Measurements from ENCODE around the gene KCNH4. TPM values are rescaled to one million over a fixed set of nuclear protein-coding genes. Genes with fewer than 3 reads are reported as not detected.

The KCNH4 gene
- total RNA-seq (2016; rRNA removed; fragmentation: Illumina TruSeq; extraction: Trizol) = 0.09 TPM in 1 of 2 replicates, not detected in the other
- 0.09 TPM in 1 of 2 replicates, not detected in the other for total RNA-seq (2016; cell fraction: cytosol; rRNA removed; fragmentation: Illumina TruSeq; extraction: Trizol; ENCODE audit: low read depth)
- 0.06 TPM in 1 of 2 replicates, not detected in the other for total RNA-seq (2016; cell fraction: insoluble cytoplasmic fraction; rRNA removed; fragmentation: Illumina TruSeq; extraction: Trizol)
- total RNA-seq (2016; cell fraction: membrane; rRNA removed; fragmentation: Illumina TruSeq; extraction: Trizol) = 0.06 and 0.10 TPM in 2 replicates
- total RNA-seq (2016; cell fraction: nucleus; rRNA removed; fragmentation: Illumina TruSeq; extraction: Trizol) = 0.09 TPM in 1 of 2 replicates, not detected in the other
- 0.01 and 0.04 TPM in 2 replicates for polyA plus RNA-seq (2011; rRNA removed)
- polyA plus RNA-seq (2011; cell fraction: cytosol; rRNA removed) = 0.03 and 0.04 TPM in 2 replicates
- 0.19 and 0.34 TPM in 2 replicates for polyA plus RNA-seq (2011; cell fraction: nucleus; rRNA removed)
- 0.03 TPM in 1 of 2 replicates, not detected in the other for polyA plus RNA-seq (2012)
- 0.18 and 0.19 TPM in 2 replicates for polyA plus RNA-seq (2016; cell fraction: cytosol; fragmentation: Illumina TruSeq; extraction: Trizol; ENCODE audit: low read depth)
- polyA plus RNA-seq (2016; cell fraction: insoluble cytoplasmic fraction; fragmentation: Illumina TruSeq; extraction: Trizol; ENCODE audit: low read depth) = 0.08 TPM in 2 replicates
- 0.15 and 0.30 TPM in 2 replicates for polyA plus RNA-seq (2016; cell fraction: membrane; fragmentation: Illumina TruSeq; extraction: Trizol; ENCODE audit: low read depth)
- polyA plus RNA-seq (2016; cell fraction: nucleus; fragmentation: Illumina TruSeq; extraction: Trizol; ENCODE audit: insufficient read depth, low read depth) = 0.19 and 0.20 TPM in 2 replicates
- polyA minus RNA-seq (2011; rRNA and poly(A)+ RNA removed; ENCODE audit: low replicate concordance) = 0.24 TPM in 1 of 2 replicates, not detected in the other
- not detected in 2 replicates for polyA minus RNA-seq (2011; cell fraction: cytosol; rRNA and poly(A)+ RNA removed)
- not detected in 2 replicates for polyA minus RNA-seq (2011; cell fraction: nucleus; rRNA and poly(A)+ RNA removed)
- percentile 21 among the genes with signal in this experiment for Bru-seq, nascent RNA
- BruChase-seq, experiment 1, labeled RNA remaining after a 6-hour chase = percentile 17 among the genes with signal in this experiment
- percentile 17 among the genes with signal in this experiment for BruChase-seq, experiment 2, labeled RNA remaining after a 2-hour chase
- long read RNA-seq, experiment 1 = 0 reads
- long read RNA-seq, experiment 2 = 0 reads

DNA sequence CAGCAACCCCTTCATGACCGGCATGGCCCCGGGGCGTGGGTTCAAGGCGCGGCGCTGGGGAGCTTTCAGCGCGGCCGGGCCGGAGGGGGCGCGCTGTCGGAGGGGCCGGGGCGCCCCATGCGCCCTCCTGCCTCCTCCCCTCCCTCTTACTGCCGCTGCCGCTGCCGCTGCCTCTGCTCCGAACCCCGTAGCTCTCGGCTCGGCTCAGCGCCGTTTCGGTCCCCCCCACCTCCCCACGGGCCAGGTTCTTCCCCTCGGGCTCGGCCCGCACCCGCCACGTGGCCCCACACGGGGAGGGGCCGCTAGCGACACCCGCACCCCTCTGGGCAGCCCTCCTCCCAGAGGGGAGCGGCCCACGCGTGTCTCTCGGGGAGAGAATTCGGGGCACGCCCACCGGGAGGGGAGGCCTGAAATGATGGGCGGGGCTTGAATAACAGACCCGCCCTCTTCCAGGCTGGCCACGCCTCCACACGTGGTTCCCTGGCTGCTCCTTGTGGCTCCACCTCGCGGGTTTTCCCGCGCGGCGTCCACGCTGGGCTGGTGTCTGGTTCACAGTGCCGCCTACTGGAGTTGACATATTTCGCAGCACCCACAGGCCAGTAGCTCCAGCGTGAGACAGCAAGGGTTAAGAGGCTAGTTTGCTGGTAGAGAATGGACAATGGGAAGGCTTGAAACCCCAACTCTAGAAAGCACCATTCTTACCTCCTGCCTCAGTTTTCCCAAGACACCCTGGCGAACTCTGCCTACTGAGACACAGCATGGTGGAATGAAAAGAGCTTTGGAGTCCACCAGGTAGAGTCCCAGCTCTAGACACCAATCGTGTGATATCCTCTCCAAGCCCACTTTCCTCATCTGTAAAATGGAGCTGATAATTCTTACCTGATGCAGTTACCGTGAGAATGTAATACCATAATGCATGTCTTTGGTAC, at the start of gene KCNH4:
Gene KCNH4 (minus strand): TSS at position 221 of the 929 bp plus-strand sequence. CDS start 197 bp downstream, at position 24.
- peak within 1 kb of the TSS; percentile 45 to 66 (median 47); a peak in 4 of 6 replicates for H3K4me3 ChIP-seq (replicated peaks in 1 of 3; ENCODE audit: insufficient read depth in 1 of 3, low read depth in 2 of 3, low read length in 3 of 3)
- H3K27me3 ChIP-seq (ENCODE audit: control insufficient read depth in 1 of 2, insufficient read depth in 2 of 2, low read length in 2 of 2) = peaks cover 0 to 21% of the 10 kb centered on the region in 2 experiments; a peak in 4 of 5 replicates
- TF ChIP-seq, protein P1, sequence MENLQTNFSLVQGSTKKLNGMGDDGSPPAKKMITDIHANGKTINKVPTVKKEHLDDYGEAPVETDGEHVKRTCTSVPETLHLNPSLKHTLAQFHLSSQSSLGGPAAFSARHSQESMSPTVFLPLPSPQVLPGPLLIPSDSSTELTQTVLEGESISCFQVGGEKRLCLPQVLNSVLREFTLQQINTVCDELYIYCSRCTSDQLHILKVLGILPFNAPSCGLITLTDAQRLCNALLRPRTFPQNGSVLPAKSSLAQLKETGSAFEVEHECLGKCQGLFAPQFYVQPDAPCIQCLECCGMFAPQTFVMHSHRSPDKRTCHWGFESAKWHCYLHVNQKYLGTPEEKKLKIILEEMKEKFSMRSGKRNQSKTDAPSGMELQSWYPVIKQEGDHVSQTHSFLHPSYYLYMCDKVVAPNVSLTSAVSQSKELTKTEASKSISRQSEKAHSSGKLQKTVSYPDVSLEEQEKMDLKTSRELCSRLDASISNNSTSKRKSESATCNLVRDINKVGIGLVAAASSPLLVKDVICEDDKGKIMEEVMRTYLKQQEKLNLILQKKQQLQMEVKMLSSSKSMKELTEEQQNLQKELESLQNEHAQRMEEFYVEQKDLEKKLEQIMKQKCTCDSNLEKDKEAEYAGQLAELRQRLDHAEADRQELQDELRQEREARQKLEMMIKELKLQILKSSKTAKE (CRISPR knock-in tag; IDR thresholded peaks at IDR 0.05; ENCODE audit: borderline replicate concordance) = no peak
- TF ChIP-seq USF2 (IDR thresholded peaks at IDR 0.05; ENCODE audit: low read depth, low read length) (peak; percentile 24; the same call in 1 of the 2 replicates), USF2 (CRISPR knock-in tag; IDR thresholded peaks at IDR 0.05; ENCODE audit: borderline replicate concordance) (peak; percentile 31; the same call in 1 of the 2 replicates), ZNF3 (CRISPR knock-in tag; IDR thresholded peaks at IDR 0.05) (no peak), HMGXB4 (CRISPR knock-in tag; IDR thresholded peaks at IDR 0.05; ENCODE audit: borderline replicate concordance in 1 of 2, low read depth in 1 of 2) (0 out of 4 replicates have a peak, but pooled peaks have one; percentile 17 to 38), SRY (CRISPR knock-in tag; IDR thresholded peaks at IDR 0.05) (peak; percentile 60; the same call in 1 of the 2 replicates)
- TF ChIP-seq, protein P2, sequence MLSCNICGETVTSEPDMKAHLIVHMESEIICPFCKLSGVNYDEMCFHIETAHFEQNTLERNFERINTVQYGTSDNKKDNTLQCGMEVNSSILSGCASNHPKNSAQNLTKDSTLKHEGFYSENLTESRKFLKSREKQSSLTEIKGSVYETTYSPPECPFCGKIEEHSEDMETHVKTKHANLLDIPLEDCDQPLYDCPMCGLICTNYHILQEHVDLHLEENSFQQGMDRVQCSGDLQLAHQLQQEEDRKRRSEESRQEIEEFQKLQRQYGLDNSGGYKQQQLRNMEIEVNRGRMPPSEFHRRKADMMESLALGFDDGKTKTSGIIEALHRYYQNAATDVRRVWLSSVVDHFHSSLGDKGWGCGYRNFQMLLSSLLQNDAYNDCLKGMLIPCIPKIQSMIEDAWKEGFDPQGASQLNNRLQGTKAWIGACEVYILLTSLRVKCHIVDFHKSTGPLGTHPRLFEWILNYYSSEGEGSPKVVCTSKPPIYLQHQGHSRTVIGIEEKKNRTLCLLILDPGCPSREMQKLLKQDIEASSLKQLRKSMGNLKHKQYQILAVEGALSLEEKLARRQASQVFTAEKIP (CRISPR knock-in tag; IDR thresholded peaks at IDR 0.05; ENCODE audit: borderline replicate concordance) = no peak

More for the DNA sequence above, at the start of gene KCNH4:
- H3K36me3 ChIP-seq (replicated peaks in 1 of 2; ENCODE audit: control insufficient read depth in 1 of 2, insufficient read depth in 2 of 2, low read length in 2 of 2) = no peaks in the 10 kb centered on the region
- no peaks in the 10 kb centered on the region for H3K9me3 ChIP-seq (ENCODE audit: low read length)
- peak within 1 kb of the TSS; percentile 70 for H3K4me2 ChIP-seq (ENCODE audit: low read depth, low read length)
- ATAC-seq (peak; percentile 3; the same call in 1 of the 3 replicates), FAIRE-seq (no peak), DNase-seq (ENCODE audit: low spot score) (peak; percentile 39)
- H2AFZ ChIP-seq (ENCODE audit: low read length) = no peak within 1 kb of the TSS
- ChIA-PET POLR2A (interaction anchor here (1.7 to 3.6 kb wide), 3 partner anchors 13 to 67 kb away, joined by 4 to 19 read pairs (median 6); partner anchors contain the start of gene GHDC), CTCF (ENCODE audit: low intra/inter-chr PET ratio, low total read pairs) (interaction anchor here (0.8 to 1.1 kb wide), 2 partner anchors 62 to 63 kb away, joined by 3 read pairs; no protein-coding TSS in a partner anchor)
- H3K79me2 ChIP-seq (ENCODE audit: insufficient read depth, low read length) = no peaks in the 10 kb centered on the region
- no peak within 1 kb of the TSS for H3K9ac ChIP-seq (ENCODE audit: insufficient read depth, low read depth, low read length)
- intact Hi-C loops (cut with micrococcal nuclease; ENCODE audit: unreplicated experiment) (loop anchor here (10.0 kb wide), 1 partner anchor 64 kb away; no protein-coding TSS in a partner anchor), in situ Hi-C loops (cut with HindIII; ENCODE audit: extremely low pct_ligation_motif_present, low pct_unique_long_range_greater_than_20kb) (no loop called here)
- no peak within 1 kb of the TSS for H3K27ac ChIP-seq (ENCODE audit: extremely low read length, insufficient read depth, low read length)
- H4K20me1 ChIP-seq (ENCODE audit: insufficient read depth, low read length) = peaks cover 5% of the 10 kb centered on the region
- peaks cover 60% of the 10 kb centered on the region for H3K4me1 ChIP-seq (ENCODE audit: insufficient read depth, low read length)
- WGBS (ENCODE audit: low lambda C conversion rate) = 26% methylated on average over 14 of the region's 60 CpGs
- no TSS peak for BruUV-seq (replicated peaks)

All from HepG2 (cell line).